Measurements from ENCODE around the gene RYR2.

The RYR2 gene

DNA sequence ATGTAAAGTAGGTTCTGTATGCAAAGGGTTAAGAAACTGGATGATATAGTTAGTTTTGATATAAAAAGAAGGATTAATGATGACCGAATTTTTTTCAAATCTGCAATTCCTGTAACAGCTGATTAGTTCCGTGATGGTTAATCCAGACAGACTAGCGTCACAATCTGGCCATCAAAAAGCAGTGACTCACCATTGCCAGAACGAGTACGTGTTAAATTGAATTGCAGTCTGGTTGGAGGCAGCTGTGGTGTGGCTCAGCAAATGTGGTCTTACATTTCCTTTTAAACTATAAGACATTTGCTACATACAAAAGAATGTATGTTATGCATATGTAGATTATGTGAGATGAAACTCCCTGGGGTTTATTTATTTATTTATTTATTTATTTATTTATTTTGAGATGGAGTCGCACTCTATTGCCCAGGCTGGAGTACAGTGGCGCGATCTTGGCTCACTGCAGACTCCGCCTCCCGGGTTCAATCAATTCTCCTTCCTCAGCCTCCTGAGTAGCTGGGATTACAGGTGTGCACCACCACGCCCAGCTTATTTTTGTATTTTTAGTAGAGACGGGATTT is 139.8 kb downstream of the RYR2 start:
- no peak for DNase-seq (ENCODE audit: low spot score)
- no peak for TF ChIP-seq CTCF (IDR thresholded peaks at IDR 0.05; ENCODE audit: extremely low read depth, insufficient read depth, missing control alignments)
- in situ Hi-C loops (cut with MboI; ENCODE audit: low pct_unique_long_range_greater_than_20kb, low sequenced_read_pairs, unreplicated experiment) = no loop called here

GRCh38 chr1:237183963-237184540 is 142.1 kb downstream of the RYR2 start:
- TF ChIP-seq CTCF (IDR thresholded peaks at IDR 0.05; ENCODE audit: extremely low read depth, insufficient read depth, missing control alignments) = no peak
- in situ Hi-C loops (cut with MboI; ENCODE audit: low pct_unique_long_range_greater_than_20kb, low sequenced_read_pairs, unreplicated experiment) = no loop called here
- DNase-seq (ENCODE audit: low spot score) = no peak

DNA sequence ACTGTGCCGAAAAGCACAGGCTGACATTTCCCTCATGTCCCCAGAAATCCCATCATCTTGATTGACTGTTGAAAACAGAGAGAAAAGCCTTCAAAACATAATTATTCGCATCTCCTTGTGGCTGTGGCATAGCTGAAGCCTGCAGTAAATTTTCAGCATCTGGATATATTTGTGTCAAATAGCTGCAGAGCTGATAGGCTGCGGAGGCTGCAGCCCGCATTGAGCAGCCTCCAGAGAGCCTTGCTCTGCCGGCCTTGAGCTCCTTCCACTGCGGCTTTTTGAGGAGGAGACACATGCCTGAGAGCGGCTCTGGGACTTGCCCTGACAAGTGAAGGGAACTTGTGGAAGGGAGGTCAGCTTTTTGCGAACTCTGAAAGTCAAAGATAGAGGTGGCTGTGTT is 144.7 kb downstream of the RYR2 start:
- in situ Hi-C loops (cut with MboI; ENCODE audit: low pct_unique_long_range_greater_than_20kb, low sequenced_read_pairs, unreplicated experiment) = no loop called here
- TF ChIP-seq CTCF (IDR thresholded peaks at IDR 0.05; ENCODE audit: extremely low read depth, insufficient read depth, missing control alignments) = no peak
- DNase-seq (ENCODE audit: low spot score) = no peak

DNA sequence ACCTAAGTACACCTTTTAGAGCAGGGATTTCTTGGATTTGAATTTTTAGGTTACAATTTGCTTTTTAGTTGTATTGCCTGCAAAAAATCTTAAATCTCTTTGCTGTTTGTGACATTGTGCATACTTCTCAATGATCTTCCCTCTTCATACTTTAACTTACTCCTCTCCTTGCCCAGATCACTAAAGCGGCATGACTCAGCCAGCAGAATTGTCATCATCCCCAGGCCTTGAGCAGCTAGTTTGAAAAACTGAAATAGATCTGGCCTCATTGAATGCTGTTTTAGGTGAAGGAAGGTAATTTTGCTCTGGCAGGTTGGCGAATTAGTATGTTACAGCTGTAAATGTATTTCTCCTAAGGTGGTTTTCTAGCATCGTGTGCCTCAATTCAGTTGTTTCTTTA is 145.9 kb downstream of the RYR2 start:
- in situ Hi-C loops (cut with MboI; ENCODE audit: low pct_unique_long_range_greater_than_20kb, low sequenced_read_pairs, unreplicated experiment) = no loop called here
- no peak for TF ChIP-seq CTCF (IDR thresholded peaks at IDR 0.05; ENCODE audit: extremely low read depth, insufficient read depth, missing control alignments)
- DNase-seq (ENCODE audit: low spot score) = no peak

DNA sequence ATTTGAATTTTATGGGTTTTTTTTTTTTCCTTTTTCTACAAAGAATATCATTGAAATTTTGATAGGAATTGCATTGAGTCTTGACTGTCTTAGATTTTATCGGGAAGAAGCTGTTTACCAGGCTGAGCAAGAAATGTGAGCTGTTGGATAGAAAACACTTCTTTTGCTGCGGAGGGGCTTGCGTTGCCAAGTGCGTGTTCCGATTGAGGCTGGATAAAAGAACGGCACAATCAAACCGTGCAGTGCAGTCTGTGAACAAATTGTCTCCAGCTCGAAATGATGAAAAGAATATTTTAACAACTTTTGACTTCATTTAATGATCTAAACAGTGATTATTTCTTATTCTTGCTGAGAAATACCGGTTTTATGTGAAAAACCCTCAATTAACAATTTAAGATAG is 149.4 kb downstream of the RYR2 start:
- in situ Hi-C loops (cut with MboI; ENCODE audit: low pct_unique_long_range_greater_than_20kb, low sequenced_read_pairs, unreplicated experiment) = no loop called here
- TF ChIP-seq CTCF (IDR thresholded peaks at IDR 0.05; ENCODE audit: extremely low read depth, insufficient read depth, missing control alignments) = no peak
- DNase-seq (ENCODE audit: low spot score) = no peak

GRCh38 chr1:237197470-237198425 is 155.8 kb downstream of the RYR2 start:
- in situ Hi-C loops (cut with MboI; ENCODE audit: low pct_unique_long_range_greater_than_20kb, low sequenced_read_pairs, unreplicated experiment) = no loop called here
- no peak for DNase-seq (ENCODE audit: low spot score)
- TF ChIP-seq CTCF (IDR thresholded peaks at IDR 0.05; ENCODE audit: extremely low read depth, insufficient read depth, missing control alignments) = no peak
